22Rv1 (cell line): ENCODE data around the gene TMBIM4.

Source experiments
- ZFX ChIP-seq: fragments of 450-650 bp; IDR thresholded peaks from 2 replicates; pipeline ENCODE4 v1.6.1; 2017; ENCODE audit warnings: antibody characterized with exemption, borderline replicate concordance
- TF ChIP-seq, protein P1 (sequence below): fragments of 450-650 bp; IDR thresholded peaks from 2 replicates; pipeline ENCODE4 v1.5.1; 2017; ENCODE audit warnings: mild to moderate bottlenecking

GRCh38 chr12:66189486-66189843 lies 19.7 kb upstream of the TMBIM4 start:
- TF ChIP-seq, protein P1, sequence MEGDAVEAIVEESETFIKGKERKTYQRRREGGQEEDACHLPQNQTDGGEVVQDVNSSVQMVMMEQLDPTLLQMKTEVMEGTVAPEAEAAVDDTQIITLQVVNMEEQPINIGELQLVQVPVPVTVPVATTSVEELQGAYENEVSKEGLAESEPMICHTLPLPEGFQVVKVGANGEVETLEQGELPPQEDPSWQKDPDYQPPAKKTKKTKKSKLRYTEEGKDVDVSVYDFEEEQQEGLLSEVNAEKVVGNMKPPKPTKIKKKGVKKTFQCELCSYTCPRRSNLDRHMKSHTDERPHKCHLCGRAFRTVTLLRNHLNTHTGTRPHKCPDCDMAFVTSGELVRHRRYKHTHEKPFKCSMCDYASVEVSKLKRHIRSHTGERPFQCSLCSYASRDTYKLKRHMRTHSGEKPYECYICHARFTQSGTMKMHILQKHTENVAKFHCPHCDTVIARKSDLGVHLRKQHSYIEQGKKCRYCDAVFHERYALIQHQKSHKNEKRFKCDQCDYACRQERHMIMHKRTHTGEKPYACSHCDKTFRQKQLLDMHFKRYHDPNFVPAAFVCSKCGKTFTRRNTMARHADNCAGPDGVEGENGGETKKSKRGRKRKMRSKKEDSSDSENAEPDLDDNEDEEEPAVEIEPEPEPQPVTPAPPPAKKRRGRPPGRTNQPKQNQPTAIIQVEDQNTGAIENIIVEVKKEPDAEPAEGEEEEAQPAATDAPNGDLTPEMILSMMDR: no peak
- TF ChIP-seq ZFX: no peak
